GM12878 (cell line): ENCODE measurements around the gene CDK5RAP3. TPM values are rescaled to one million over a fixed set of nuclear protein-coding genes. Genes with fewer than 3 reads are reported as not detected.

Source experiments
- BHLHE40 ChIP-seq, 2 experiments: fragments of 450-650 bp in 1 of 2; IDR thresholded peaks; 2 replicates each; pipeline ENCODE4 v1.6.1; 2011 to 2017; ENCODE audit warnings: low read depth in 2 of 2, borderline replicate concordance in 1 of 2, improper control_type of control experiment in 1 of 2, low read length in 1 of 2, mild to moderate bottlenecking in 1 of 2
- BMI1 ChIP-seq: fragments of 450-650 bp; IDR thresholded peaks from 2 replicates; pipeline ENCODE4 v1.6.1; 2016; ENCODE audit warnings: mild to moderate bottlenecking, moderate library complexity, borderline replicate concordance
- CBX3 ChIP-seq: fragments of 200-600 bp; sonication (generic); IDR thresholded peaks from 2 replicates; pipeline ENCODE4 v1.6.1; 2016; ENCODE audit warnings: low read depth, borderline replicate concordance
- CTCF ChIP-seq, 3 experiments: IDR thresholded peaks in 2 of 3; conservative IDR thresholded peaks in 1 of 3; 2 replicates each; pipeline ENCODE4 v1.5.1; 2011; ENCODE audit warnings: low read depth in 3 of 3, low read length in 3 of 3, mild to moderate bottlenecking in 3 of 3, control low read depth in 2 of 3, moderate library complexity in 2 of 3, inconsistent platforms in 1 of 3, mixed read lengths in 1 of 3; ENCODE audit not compliant: control insufficient read depth in 2 of 3, insufficient read depth in 1 of 3; ENCODE audit errors: extremely low read depth in 1 of 3
- ESRRA ChIP-seq: IDR thresholded peaks from 2 replicates; pipeline ENCODE4 v1.6.1; 2012; ENCODE audit warnings: mild to moderate bottlenecking, low read length, improper control_type of control experiment
- IRF5 ChIP-seq: fragments of 450-650 bp; IDR thresholded peaks from 2 replicates; pipeline ENCODE4 v1.6.1; 2017; ENCODE audit warnings: borderline replicate concordance
- KAT2A ChIP-seq: conservative IDR thresholded peaks from 2 replicates; pipeline ENCODE4 v1.6.1; 2011; ENCODE audit warnings: low read depth, low read length; ENCODE audit not compliant: control insufficient read depth
- KDM1A ChIP-seq: fragments of 200-600 bp; sonication (generic); IDR thresholded peaks from 2 replicates; pipeline ENCODE4 v1.6.1; 2016; ENCODE audit warnings: borderline replicate concordance
- MLLT1 ChIP-seq: fragments of 450-650 bp; IDR thresholded peaks from 2 replicates; pipeline ENCODE4 v1.6.1; 2016; ENCODE audit warnings: mild to moderate bottlenecking
- MYC ChIP-seq: IDR thresholded peaks from 2 replicates; pipeline ENCODE4 v1.6.1; 2011; ENCODE audit warnings: mild to moderate bottlenecking, low read length, moderate library complexity, inconsistent platforms; ENCODE audit not compliant: insufficient read depth, insufficient replicate concordance, insufficient read length, severe bottlenecking
- NR2F1 ChIP-seq: fragments of 450-650 bp; conservative IDR thresholded peaks from 2 replicates; pipeline ENCODE4 v1.6.1; 2017; ENCODE audit warnings: mild to moderate bottlenecking
- POLR2AphosphoS2 ChIP-seq: IDR thresholded peaks from 2 replicates; pipeline ENCODE4 v1.6.1; 2011; ENCODE audit warnings: low read depth, mild to moderate bottlenecking, low read length, improper control_type of control experiment, moderate library complexity
- RCOR1 ChIP-seq: conservative IDR thresholded peaks from 2 replicates; pipeline ENCODE4 v1.6.1; 2012; ENCODE audit warnings: low read depth, low read length, improper control_type of control experiment
- SMC3 ChIP-seq: IDR thresholded peaks from 2 replicates; pipeline ENCODE4 v1.6.1; 2011; ENCODE audit warnings: low read length, improper control_type of control experiment, borderline replicate concordance
- SREBF2 ChIP-seq: IDR thresholded peaks from 2 replicates; pipeline ENCODE4 v1.6.1; 2012; ENCODE audit warnings: mild to moderate bottlenecking, low read length
- STAT1 ChIP-seq: fragments of 450-650 bp; conservative IDR thresholded peaks from 2 replicates; pipeline ENCODE4 v1.6.1; 2014; ENCODE audit warnings: antibody characterized with exemption, mild to moderate bottlenecking
- YY1 ChIP-seq: IDR thresholded peaks from 2 replicates; pipeline ENCODE4 v1.6.1; 2011; ENCODE audit warnings: low read depth, mild to moderate bottlenecking, low read length
- ZBTB11 ChIP-seq: fragments of 450-650 bp; formaldehyde crosslinking; IDR thresholded peaks from 2 replicates; pipeline ENCODE4 v1.5.0; 2022; ENCODE audit warnings: mild to moderate bottlenecking, missing genetic modification characterization
- ZNF207 ChIP-seq: fragments of 450-650 bp; IDR thresholded peaks from 2 replicates; pipeline ENCODE4 v1.6.1; 2014; ENCODE audit warnings: antibody characterized with exemption, mild to moderate bottlenecking, borderline replicate concordance
- ZNF217 ChIP-seq: fragments of 450-650 bp; IDR thresholded peaks from 2 replicates; pipeline ENCODE4 v1.6.1; 2017; ENCODE audit warnings: antibody characterized with exemption, mild to moderate bottlenecking
- ZZZ3 ChIP-seq: IDR thresholded peaks from 2 replicates; pipeline ENCODE4 v1.6.1; 2011; ENCODE audit warnings: low read depth; ENCODE audit not compliant: control insufficient read depth, insufficient read length
- polyA plus RNA-seq, 11 experiments: library from polyadenylated mRNA; depleted of rRNA in 4 of 11; unstranded in 6 of 11; stranded (reverse) in 5 of 11; fragments of >200 nt; fragmentation: Nextera tagmentation in 4 of 11; fragmentation: Illumina TruSeq in 1 of 11; extraction: Ambion mirVana in 4 of 11; extraction: Trizol in 1 of 11; gene quantifications; 1 replicate in 1 of 11; 2 replicates in 10 of 11; pipeline versions ENCODE4 v1.2.1 to v1.2.3, GENCODE V29; 2011 to 2016; ENCODE audit warnings: inconsistent platforms in 2 of 11, missing spikeins in 2 of 11, low read depth in 1 of 11
- total RNA-seq, 4 experiments: library from RNA; depleted of rRNA in 3 of 4; stranded (reverse); fragments of >200 nt in 3 of 4; fragmentation: Illumina TruSeq in 1 of 4; extraction: Trizol in 1 of 4; gene quantifications; 2 replicates each; pipeline versions ENCODE4 v1.2.1 to v1.2.3, GENCODE V29; 2013 to 2021

Gene CDK5RAP3
- total and polyA plus RNA-seq, 10 of the 15 experiments (the other 5 are each of a cell fraction or from before 2014, with no cell fraction given) = 69.4 to 237 (median 160) TPM

- TF ChIP-seq BMI1 (no peak), STAT1 (peak; percentile 91; the same call in 1 of the 2 replicates), ZZZ3 (no peak), KDM1A (no peak), CBX3 (no peak), YY1 (peak; percentile 85), POLR2AphosphoS2 (peak; percentile 87), MLLT1 (0 out of 2 replicates have a peak, but pooled peaks have one; percentile 44), BHLHE40 (IDR thresholded peaks at IDR 0.05; ENCODE audit: borderline replicate concordance in 1 of 2, low read depth in 2 of 2, low read length in 1 of 2) (peak; percentile 85 to 95), ZNF217 (no peak), SMC3 (peak; percentile 88), NR2F1 (peak; percentile 18; the same call in 1 of the 2 replicates), ESRRA (peak; percentile 23; the same call in 1 of the 2 replicates), ZBTB11 (CRISPR knock-in tag) (no peak), IRF5 (no peak), SREBF2 (no peak), KAT2A (no peak), ZNF207 (peak; percentile 25), RCOR1 (no peak), MYC (peak; percentile 91), CTCF (IDR thresholded peaks at IDR 0.05 in 2 of 3, conservative IDR thresholded peaks at IDR 0.05 in 1 of 3; ENCODE audit: control insufficient read depth in 2 of 3, extremely low read depth in 1 of 3, insufficient read depth in 1 of 3, low read depth in 3 of 3, low read length in 3 of 3) (peak; percentile 97 to 100 (median 99); a peak in 5 of 6 replicates)
Measured at GRCh38 chr17:47970725-47971499, at the start of gene CDK5RAP3 (continued).
